WTC11 (cell line): ENCODE data around the gene RCVRN.

Source experiments
- ATF2 ChIP-seq: sonication (generic); formaldehyde crosslinking; IDR thresholded peaks from 2 replicates; pipeline ENCODE4 v1.8.1; 2022; ENCODE audit warnings: low read depth, missing genetic modification reagents, borderline replicate concordance
- GRHL2 ChIP-seq: fragments of 250-450 bp; sonication (Bioruptor Pico); IDR thresholded peaks from 2 replicates; pipeline ENCODE4 v1.8.0; 2022; ENCODE audit warnings: mild to moderate bottlenecking, moderate library complexity; ENCODE audit not compliant: insufficient replicate concordance, severe bottlenecking
- HMGXB4 ChIP-seq: sonication (generic); formaldehyde crosslinking; IDR thresholded peaks from 2 replicates; pipeline ENCODE4 v1.8.1; 2023; ENCODE audit warnings: mild to moderate bottlenecking, moderate library complexity, missing genetic modification reagents

- TF ChIP-seq HMGXB4 (CRISPR knock-in tag) (no peak), GRHL2 (CRISPR knock-in tag) (no peak), ATF2 (CRISPR knock-in tag) (no peak)
Observed at GRCh38 chr17:9912121-9913099, 7.3 kb upstream of the RCVRN start.
